C4-2B (cell line): Measurements from ENCODE around the gene PNPLA2.

Source experiments
- ZFX ChIP-seq: fragments of 450-650 bp; IDR thresholded peaks from 2 replicates; pipeline ENCODE4 v1.6.1; 2017
- TF ChIP-seq, protein P1 (sequence below): fragments of 450-650 bp; conservative IDR thresholded peaks from 2 replicates; pipeline ENCODE4 v1.5.1; 2017; ENCODE audit warnings: mild to moderate bottlenecking

DNA sequence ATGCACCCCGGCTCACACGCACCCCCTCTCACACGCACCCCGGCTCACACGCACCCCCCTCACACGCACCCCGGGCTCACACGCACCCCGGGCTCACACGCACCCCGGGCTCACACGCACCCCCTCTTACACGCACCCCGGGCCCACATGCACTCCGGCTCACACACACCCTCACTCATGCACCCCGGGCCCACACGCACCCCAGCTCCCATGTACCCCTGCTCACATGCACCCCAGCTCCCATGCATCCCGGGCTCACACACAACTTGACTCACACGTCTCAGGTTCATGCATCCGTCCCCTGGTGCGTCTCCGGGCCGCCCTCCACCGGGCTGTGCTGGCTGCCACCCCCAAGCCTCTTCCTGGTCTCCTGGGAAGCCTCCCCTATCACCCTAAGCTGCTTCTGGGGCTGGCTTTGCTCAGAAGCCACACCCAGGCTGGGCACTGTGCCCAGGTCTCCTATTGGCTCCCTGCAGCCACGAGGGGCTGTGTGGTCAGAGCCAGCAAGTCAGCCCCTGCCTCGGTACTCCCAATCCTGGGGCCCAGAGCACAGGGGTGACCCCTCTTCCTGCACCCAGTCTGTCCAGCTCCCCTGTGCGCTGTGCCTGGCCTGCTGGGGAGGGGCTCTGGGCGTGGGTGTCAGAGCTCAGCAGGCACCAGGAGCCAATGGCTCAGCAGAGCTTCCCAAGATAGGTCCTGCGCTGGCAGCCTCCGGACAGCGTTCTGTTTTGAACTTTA is 40.8 kb downstream of the PNPLA2 start:
- TF ChIP-seq, protein P1, sequence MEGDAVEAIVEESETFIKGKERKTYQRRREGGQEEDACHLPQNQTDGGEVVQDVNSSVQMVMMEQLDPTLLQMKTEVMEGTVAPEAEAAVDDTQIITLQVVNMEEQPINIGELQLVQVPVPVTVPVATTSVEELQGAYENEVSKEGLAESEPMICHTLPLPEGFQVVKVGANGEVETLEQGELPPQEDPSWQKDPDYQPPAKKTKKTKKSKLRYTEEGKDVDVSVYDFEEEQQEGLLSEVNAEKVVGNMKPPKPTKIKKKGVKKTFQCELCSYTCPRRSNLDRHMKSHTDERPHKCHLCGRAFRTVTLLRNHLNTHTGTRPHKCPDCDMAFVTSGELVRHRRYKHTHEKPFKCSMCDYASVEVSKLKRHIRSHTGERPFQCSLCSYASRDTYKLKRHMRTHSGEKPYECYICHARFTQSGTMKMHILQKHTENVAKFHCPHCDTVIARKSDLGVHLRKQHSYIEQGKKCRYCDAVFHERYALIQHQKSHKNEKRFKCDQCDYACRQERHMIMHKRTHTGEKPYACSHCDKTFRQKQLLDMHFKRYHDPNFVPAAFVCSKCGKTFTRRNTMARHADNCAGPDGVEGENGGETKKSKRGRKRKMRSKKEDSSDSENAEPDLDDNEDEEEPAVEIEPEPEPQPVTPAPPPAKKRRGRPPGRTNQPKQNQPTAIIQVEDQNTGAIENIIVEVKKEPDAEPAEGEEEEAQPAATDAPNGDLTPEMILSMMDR = no peak
- TF ChIP-seq ZFX = no peak
